H1 (cell line): ENCODE results near the gene SGK1.

Source experiments
- CEBPB ChIP-seq: IDR thresholded peaks from 2 replicates; pipeline ENCODE4 v1.6.1; 2012; ENCODE audit warnings: low read depth, low read length
- HDAC6 ChIP-seq: IDR thresholded peaks from one replicate; pipeline ENCODE4 v1.7.1; 2012; ENCODE audit warnings: low read depth, mild to moderate bottlenecking, inconsistent platforms, low read length, moderate library complexity
- JUN ChIP-seq: IDR thresholded peaks from 2 replicates; pipeline ENCODE4 v1.6.1; 2011; ENCODE audit warnings: low read depth, mild to moderate bottlenecking, improper control_type of control experiment, low read length
- KDM1A ChIP-seq: fragments of 200-600, 300-600 bp; sonication (generic); IDR thresholded peaks from 2 replicates; pipeline ENCODE4 v1.7.1; 2016; ENCODE audit warnings: mild to moderate bottlenecking, low read length, borderline replicate concordance
- NRF1 ChIP-seq: IDR thresholded peaks from 2 replicates; pipeline ENCODE4 v1.6.1; 2011; ENCODE audit warnings: mild to moderate bottlenecking, low read depth, low read length, improper control_type of control experiment
- POLR2A ChIP-seq, 2 experiments: IDR thresholded peaks; 1 replicate in 1 of 2; 2 replicates in 1 of 2; pipeline ENCODE4 v1.6.1; 2011; ENCODE audit warnings: low read depth in 2 of 2, low read length in 2 of 2, mild to moderate bottlenecking in 2 of 2; ENCODE audit errors: control extremely low read depth in 1 of 2
- POLR2AphosphoS5 ChIP-seq: IDR thresholded peaks from 2 replicates; pipeline ENCODE4 v1.6.1; 2011; ENCODE audit warnings: low read depth, low read length
- SP2 ChIP-seq: IDR thresholded peaks from 2 replicates; pipeline ENCODE4 v1.6.1; 2012; ENCODE audit warnings: mild to moderate bottlenecking, low read length, inconsistent platforms
- TF ChIP-seq, protein P1 (sequence below): IDR thresholded peaks from 2 replicates; pipeline ENCODE4 v1.6.1; 2012; ENCODE audit warnings: inconsistent platforms
- TF ChIP-seq, protein P2 (sequence below), 3 experiments: IDR thresholded peaks; 1 replicate in 2 of 3; 2 replicates in 1 of 3; pipeline versions ENCODE4 v1.5.1 to v1.6.1; 2011; ENCODE audit warnings: low read length in 3 of 3, mild to moderate bottlenecking in 3 of 3, inconsistent platforms in 2 of 3, low read depth in 1 of 3, moderate library complexity in 1 of 3; ENCODE audit not compliant: insufficient read depth in 1 of 3; ENCODE audit errors: control extremely low read depth in 1 of 3

DNA sequence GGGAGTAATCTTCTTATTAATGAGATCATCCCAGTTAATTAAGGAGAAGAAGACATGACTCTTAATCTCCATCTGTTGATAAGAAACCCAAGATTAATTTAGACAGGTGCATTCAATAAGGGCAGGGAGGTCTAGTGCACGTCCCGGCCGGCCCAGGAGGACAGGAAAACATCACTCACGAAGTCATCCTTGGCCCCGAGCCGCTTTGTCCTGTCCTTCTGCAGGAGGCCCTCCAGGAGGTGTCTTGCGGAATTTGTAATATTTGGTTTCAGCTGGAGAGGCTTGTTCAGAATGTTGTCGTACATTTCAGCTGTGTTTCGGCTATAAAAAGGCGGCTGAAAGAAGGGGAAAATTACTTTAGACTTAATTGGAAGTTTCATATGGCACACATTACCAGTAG lies 147.1 kb downstream of the SGK1 start:
- no peak for TF ChIP-seq HDAC6
- TF ChIP-seq CEBPB, result no peak
- no peak for TF ChIP-seq POLR2A (IDR thresholded peaks at IDR 0.05; ENCODE audit: control extremely low read depth in 1 of 2, low read depth in 2 of 2, low read length in 2 of 2)
- TF ChIP-seq KDM1A, result no peak
- TF ChIP-seq, protein P1, sequence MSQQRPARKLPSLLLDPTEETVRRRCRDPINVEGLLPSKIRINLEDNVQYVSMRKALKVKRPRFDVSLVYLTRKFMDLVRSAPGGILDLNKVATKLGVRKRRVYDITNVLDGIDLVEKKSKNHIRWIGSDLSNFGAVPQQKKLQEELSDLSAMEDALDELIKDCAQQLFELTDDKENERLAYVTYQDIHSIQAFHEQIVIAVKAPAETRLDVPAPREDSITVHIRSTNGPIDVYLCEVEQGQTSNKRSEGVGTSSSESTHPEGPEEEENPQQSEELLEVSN, result no peak
- TF ChIP-seq, protein P2, sequence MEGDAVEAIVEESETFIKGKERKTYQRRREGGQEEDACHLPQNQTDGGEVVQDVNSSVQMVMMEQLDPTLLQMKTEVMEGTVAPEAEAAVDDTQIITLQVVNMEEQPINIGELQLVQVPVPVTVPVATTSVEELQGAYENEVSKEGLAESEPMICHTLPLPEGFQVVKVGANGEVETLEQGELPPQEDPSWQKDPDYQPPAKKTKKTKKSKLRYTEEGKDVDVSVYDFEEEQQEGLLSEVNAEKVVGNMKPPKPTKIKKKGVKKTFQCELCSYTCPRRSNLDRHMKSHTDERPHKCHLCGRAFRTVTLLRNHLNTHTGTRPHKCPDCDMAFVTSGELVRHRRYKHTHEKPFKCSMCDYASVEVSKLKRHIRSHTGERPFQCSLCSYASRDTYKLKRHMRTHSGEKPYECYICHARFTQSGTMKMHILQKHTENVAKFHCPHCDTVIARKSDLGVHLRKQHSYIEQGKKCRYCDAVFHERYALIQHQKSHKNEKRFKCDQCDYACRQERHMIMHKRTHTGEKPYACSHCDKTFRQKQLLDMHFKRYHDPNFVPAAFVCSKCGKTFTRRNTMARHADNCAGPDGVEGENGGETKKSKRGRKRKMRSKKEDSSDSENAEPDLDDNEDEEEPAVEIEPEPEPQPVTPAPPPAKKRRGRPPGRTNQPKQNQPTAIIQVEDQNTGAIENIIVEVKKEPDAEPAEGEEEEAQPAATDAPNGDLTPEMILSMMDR (IDR thresholded peaks at IDR 0.05; ENCODE audit: control extremely low read depth in 1 of 3, insufficient read depth in 1 of 3, low read depth in 1 of 3, low read length in 3 of 3), result no peak
- no peak for TF ChIP-seq POLR2AphosphoS5
- TF ChIP-seq JUN, result no peak
- TF ChIP-seq NRF1, result no peak
- no peak for TF ChIP-seq SP2
